ENCODE results near the gene SFT2D1. TPM values are rescaled to one million over a fixed set of nuclear protein-coding genes. Genes with fewer than 3 reads are reported as not detected.

Gene SFT2D1
- total RNA-seq, 2 donors from 2014 or later = 65.0 to 73.3 TPM

- TF ChIP-seq CTCF (IDR thresholded peaks at IDR 0.05) = no peak
- Histone ChIP-seq H3K4me1 (no peaks in the 10 kb centered on the region), H3K27ac (no peak within 1 kb of the TSS), H3K36me3 (no peaks in the 10 kb centered on the region), H3K9ac (ENCODE audit: low read depth in 2 of 2, low read length in 2 of 2) (no peak within 1 kb of the TSS), H3K9me3 (no peaks in the 10 kb centered on the region), H3K27me3 (peaks cover 41% of the 10 kb centered on the region), H3K4me3 (peak within 1 kb of the TSS; percentile 32)
- intact Hi-C loops (cut with DNase I) = no loop called here
- no peak for DNase-seq
These were observed 34.1 kb downstream of the SFT2D1 start, which contains the start of gene PRR18 for GRCh38 chr6:166308033-166308768. Gene PRR18, minus strand, starts transcription at chr6:166308392. Its CDS starts 250 bp downstream, at chr6:166308142.

GRCh38 chr6:166307082-166308032 is 35.0 kb downstream of the SFT2D1 start:
- H3K9me3 ChIP-seq = no peaks in the 10 kb centered on the region
- no peak overlapping the region for H3K9ac ChIP-seq (ENCODE audit: low read depth in 2 of 2, low read length in 2 of 2)
- peaks cover 41% of the 10 kb centered on the region for H3K27me3 ChIP-seq
- H3K36me3 ChIP-seq = no peaks in the 10 kb centered on the region
- no peaks in the 10 kb centered on the region for H3K4me1 ChIP-seq
- intact Hi-C loops (cut with DNase I) = no loop called here
- peak overlapping the region; percentile 32 for H3K4me3 ChIP-seq
- TF ChIP-seq CTCF (IDR thresholded peaks at IDR 0.05) = no peak
- no peak overlapping the region for H3K27ac ChIP-seq
- DNase-seq = no peak

GRCh38 chr6:166306378-166307081 is 35.8 kb downstream of the SFT2D1 start:
- peak overlapping the region; percentile 32 for H3K4me3 ChIP-seq
- intact Hi-C loops (cut with DNase I) = no loop called here
- no peak for DNase-seq
- H3K4me1 ChIP-seq = no peaks in the 10 kb centered on the region
- no peak overlapping the region for H3K9ac ChIP-seq (ENCODE audit: low read depth in 2 of 2, low read length in 2 of 2)
- H3K36me3 ChIP-seq = no peaks in the 10 kb centered on the region
- H3K27ac ChIP-seq = no peak overlapping the region
- no peaks in the 10 kb centered on the region for H3K9me3 ChIP-seq
- H3K27me3 ChIP-seq = peaks cover 41% of the 10 kb centered on the region
- no peak for TF ChIP-seq CTCF (IDR thresholded peaks at IDR 0.05)

- no peak for DNase-seq
- Histone ChIP-seq H3K4me1 (no peaks in the 10 kb centered on the region), H3K4me3 (no peak overlapping the region), H3K27ac (no peak overlapping the region), H3K36me3 (no peaks in the 10 kb centered on the region), H3K9ac (ENCODE audit: low read depth in 2 of 2, low read length in 2 of 2) (no peak overlapping the region), H3K9me3 (no peaks in the 10 kb centered on the region), H3K27me3 (peaks cover 41% of the 10 kb centered on the region)
- TF ChIP-seq CTCF (IDR thresholded peaks at IDR 0.05) = no peak
- intact Hi-C loops (cut with DNase I) = no loop called here
These were observed 36.7 kb downstream of the SFT2D1 start for GRCh38 chr6:166305562-166306117.

GRCh38 chr6:166304106-166304505 is 38.2 kb downstream of the SFT2D1 start:
- Histone ChIP-seq H3K9me3 (no peaks in the 10 kb centered on the region), H3K36me3 (no peaks in the 10 kb centered on the region), H3K4me1 (no peaks in the 10 kb centered on the region), H3K9ac (ENCODE audit: low read depth in 2 of 2, low read length in 2 of 2) (no peak overlapping the region), H3K4me3 (no peak overlapping the region), H3K27ac (no peak overlapping the region), H3K27me3 (peaks cover 36% of the 10 kb centered on the region)
- intact Hi-C loops (cut with DNase I) = no loop called here
- TF ChIP-seq CTCF (IDR thresholded peaks at IDR 0.05) = no peak
- no peak for DNase-seq

Data from colonic mucosa (tissue), 4 donors.